CD4-positive, alpha-beta T cell (primary cell): ENCODE data around the gene KCNQ1. TPM values are rescaled to one million over a fixed set of nuclear protein-coding genes. Genes with fewer than 3 reads are reported as not detected.
A peak's percentile ranks its signal among the peaks of the same experiment; 100 is the strongest.

Source experiments
- ATAC-seq: fragments of 200-7000 bp; cut with Tn5 transposase; one replicate; pipeline ENCODE4 v1.10.0; 2022; ENCODE audit warnings: mild to moderate bottlenecking; ENCODE audit not compliant: poor library complexity
- CTCF ChIA-PET: fragments of 350-600 bp; sonication (Branson Sonifier 250); formaldehyde crosslinking; loops from one replicate; lab custom pipeline; 2021; ENCODE audit warnings: antibody characterized with exemption, inconsistent platforms; lab: Charles Lee
- POLR2A ChIA-PET: fragments of 350-600 bp; sonication (Branson Sonifier 250); formaldehyde crosslinking; loops from one replicate; lab custom pipeline; 2021; ENCODE audit warnings: antibody characterized with exemption, inconsistent platforms; lab: Charles Lee
- DNase-seq, 14 experiments: peaks; one replicate each; pipeline ENCODE4 v3.0.0-alpha.2; 2013 to 2020; ENCODE audit warnings: mixed read lengths in 2 of 14
- H3K27ac ChIP-seq, 2 donors: one replicate each; pipeline versions ENCODE4 v1.5.1 to v1.7.0; 2013; ENCODE audit warnings: low read length in 2 of 2, low read depth in 1 of 2, mild to moderate bottlenecking in 1 of 2
- H3K27me3 ChIP-seq, 2 experiments: 1 replicate in 1 of 2; 2 replicates in 1 of 2; pipeline versions ENCODE4 v1.6.1 to v1.7.0; 2013; ENCODE audit warnings: low read length in 2 of 2, control low read depth in 1 of 2, mild to moderate bottlenecking in 1 of 2, moderate library complexity in 1 of 2; ENCODE audit not compliant: insufficient read depth in 2 of 2, control insufficient read depth in 1 of 2
- H3K36me3 ChIP-seq: one replicate; pipeline ENCODE4 v1.6.1; 2013; ENCODE audit warnings: low read length, control low read depth; ENCODE audit not compliant: insufficient read depth
- H3K4me1 ChIP-seq: one replicate; pipeline ENCODE4 v1.6.1; 2013; ENCODE audit warnings: low read length, control low read depth; ENCODE audit not compliant: insufficient read depth
- H3K4me3 ChIP-seq: one replicate; pipeline ENCODE4 v1.5.1; 2013; ENCODE audit warnings: mild to moderate bottlenecking, low read length, moderate library complexity
- H3K9me3 ChIP-seq, 2 experiments: 1 replicate in 1 of 2; 2 replicates in 1 of 2; pipeline versions ENCODE4 v1.6.1 to v1.7.0; 2013; ENCODE audit warnings: low read length in 2 of 2, mild to moderate bottlenecking in 2 of 2, control low read depth in 1 of 2, moderate library complexity in 1 of 2; ENCODE audit not compliant: control insufficient read depth in 1 of 2, insufficient read depth in 1 of 2
- H3K27ac Mint-ChIP-seq: one replicate; pipeline ENCODE4 v1.8.0; 2020; ENCODE audit warnings: mixed read lengths
- H3K27me3 Mint-ChIP-seq: one replicate; pipeline ENCODE4 v1.8.0; 2021; ENCODE audit warnings: mixed read lengths
- H3K36me3 Mint-ChIP-seq: one replicate; pipeline ENCODE4 v1.8.0; 2021; ENCODE audit warnings: low read depth, mixed read lengths
- H3K4me1 Mint-ChIP-seq: one replicate; pipeline ENCODE4 v1.8.0; 2021; ENCODE audit warnings: low read depth, mixed read lengths
- H3K4me3 Mint-ChIP-seq: one replicate; pipeline ENCODE4 v1.8.0; 2020; ENCODE audit warnings: mild to moderate bottlenecking, mixed read lengths
- H3K9me3 Mint-ChIP-seq: one replicate; pipeline ENCODE4 v1.8.0; 2020; ENCODE audit warnings: mixed read lengths
- CTCF ChIP-seq: fragments of 200-600 bp; IDR thresholded peaks from one replicate; pipeline ENCODE4 v1.8.0; 2022; ENCODE audit warnings: antibody characterized with exemption, mild to moderate bottlenecking
- intact Hi-C, 2 experiments: fragments of 100-400 bp; cut with DNase I in 1 of 2; cut with micrococcal nuclease in 1 of 2; formaldehyde crosslinking; loops; one replicate each; pipeline versions ENCODE4 v1.15.1 to v1.9.0; 2023 to 2025; cut with DNase I, micrococcal nuclease
- total RNA-seq, 174 experiments: library from RNA in 2 of 174; stranded (reverse) in 2 of 174; gene quantifications; one replicate each; pipeline ENCODE4 v1.2.3 and lab custom pipeline; 2021 to 2026

KCNQ1 gene
- total RNA-seq, 2 experiments from 2014 or later, result 31.3 to 33.1 TPM

DNA sequence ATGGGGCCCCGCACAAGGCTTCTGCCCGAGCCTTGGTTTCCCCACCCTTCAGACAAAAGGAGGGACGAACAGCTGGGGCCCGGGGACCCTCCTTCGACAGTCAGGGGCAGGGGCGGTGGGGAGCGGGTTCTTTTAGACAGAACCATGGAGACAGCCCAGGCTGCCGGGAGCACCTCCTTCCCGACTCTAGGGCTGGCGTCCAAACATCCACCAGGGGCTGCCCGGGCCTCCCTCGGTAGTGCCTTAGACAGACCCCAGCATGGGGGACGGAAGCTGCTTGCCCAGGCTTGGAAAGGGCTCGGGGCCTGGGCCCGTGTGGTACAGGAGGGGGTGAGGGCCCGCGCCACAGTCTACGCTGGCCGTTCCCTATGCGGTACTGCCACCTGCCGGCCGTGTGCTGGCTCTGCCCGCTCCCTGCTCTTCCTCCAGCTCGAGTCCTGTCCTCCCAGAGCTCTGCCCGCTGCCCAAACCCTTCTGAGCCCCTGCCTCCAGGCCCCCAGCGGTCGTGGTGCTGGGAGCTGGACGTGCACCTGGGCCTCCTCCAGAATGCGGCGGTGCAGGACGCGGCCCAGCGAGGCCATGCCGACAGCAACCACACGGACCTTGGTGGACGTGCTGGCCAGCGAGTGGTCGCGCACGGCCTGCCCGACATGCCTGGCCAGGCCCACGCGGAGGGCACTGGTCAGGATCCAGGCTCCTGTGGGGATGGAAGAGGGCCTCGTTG is 24.1 kb upstream of the KCNQ1 start:
- H3K9me3 Mint-ChIP-seq, result no peaks in the 10 kb centered on the region
- intact Hi-C loops, result loop anchor here (1.0 kb wide), 4 partner anchors 115 to 254 kb away; no protein-coding TSS in a partner anchor
- ATAC-seq (peak; percentile 96), DNase-seq (peak; percentile 51 to 89 (median 68))
- POLR2A ChIA-PET, result interaction anchor here (0.9 to 1.3 kb wide), 2 partner anchors 225 to 236 kb away, joined by 3 read pairs; no protein-coding TSS in a partner anchor
- Histone ChIP-seq H3K9me3 (peaks cover 0 to 4% of the 10 kb centered on the region in 2 experiments), H3K4me3 (no peak overlapping the region), H3K4me1 (peaks cover 14% of the 10 kb centered on the region), H3K27me3 (no peaks in the 10 kb centered on the region), H3K36me3 (no peaks in the 10 kb centered on the region), H3K27ac (no peak overlapping the region)
- CTCF ChIA-PET, result interaction anchor here (0.6 to 3.5 kb wide), 21 partner anchors 12 to 768 kb away, joined by 3 to 89 read pairs (median 4); partner anchors contain the start of genes C11orf21, TRPM5, TSPAN32 and TSSC4
- H3K27me3 Mint-ChIP-seq, result no peaks in the 10 kb centered on the region
- no peak overlapping the region for H3K27ac Mint-ChIP-seq
- H3K4me1 Mint-ChIP-seq, result no peaks in the 10 kb centered on the region
- TF ChIP-seq CTCF, result peak; percentile 88
- H3K4me3 Mint-ChIP-seq, result no peak overlapping the region
- H3K36me3 Mint-ChIP-seq, result no peaks in the 10 kb centered on the region

DNA sequence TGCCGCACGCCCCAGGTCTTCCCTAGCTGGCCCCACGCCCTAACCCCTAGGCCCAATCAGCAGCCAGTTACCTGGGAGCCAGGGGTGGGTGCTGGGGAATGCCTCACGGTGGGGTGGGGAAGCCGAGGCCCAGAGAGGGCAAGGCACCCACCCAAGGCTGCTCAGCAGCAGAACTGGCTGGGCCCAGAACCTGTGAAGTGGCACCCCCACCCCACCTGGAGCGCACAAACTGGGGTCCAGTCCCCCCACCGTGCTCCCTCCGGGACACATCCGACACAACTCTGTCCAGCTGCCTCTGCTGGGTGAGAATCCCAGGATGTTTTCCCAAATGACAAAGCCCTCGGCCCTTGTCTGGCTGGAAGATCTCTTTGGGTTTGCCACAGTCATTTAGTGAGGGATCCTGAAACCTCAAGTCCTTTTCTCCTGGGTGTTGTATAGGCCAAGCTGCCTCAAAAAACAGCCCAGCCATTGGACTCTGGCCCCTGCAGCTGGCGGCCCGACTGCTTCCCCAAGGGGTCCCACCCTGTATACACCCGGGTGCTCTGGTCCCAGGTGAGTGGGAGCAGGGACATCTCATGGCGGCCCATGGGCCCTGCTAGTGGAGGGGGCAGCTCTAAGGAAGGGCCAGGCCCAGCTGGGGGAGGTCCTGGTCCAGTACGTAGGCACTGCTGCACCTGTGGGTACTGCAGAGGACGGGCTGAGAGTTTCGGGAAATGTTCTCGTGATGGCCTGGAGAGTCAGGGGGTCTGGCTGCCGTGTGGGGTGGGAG is 23.4 kb upstream of the KCNQ1 start:
- Mint-ChIP-seq H3K4me3 (no peak overlapping the region), H3K27ac (no peak overlapping the region), H3K4me1 (no peaks in the 10 kb centered on the region), H3K27me3 (no peaks in the 10 kb centered on the region), H3K9me3 (no peaks in the 10 kb centered on the region), H3K36me3 (no peaks in the 10 kb centered on the region)
- ATAC-seq (no peak), DNase-seq (peak in 1 of 14 experiments; percentile 38)
- Histone ChIP-seq H3K27me3 (no peaks in the 10 kb centered on the region), H3K36me3 (no peaks in the 10 kb centered on the region), H3K27ac (no peak overlapping the region), H3K9me3 (peaks cover 0 to 4% of the 10 kb centered on the region in 2 experiments), H3K4me1 (peaks cover 14% of the 10 kb centered on the region), H3K4me3 (no peak overlapping the region)
- intact Hi-C loops, result no loop called here
- ChIA-PET CTCF (interaction anchor here (0.6 to 3.5 kb wide), 20 partner anchors 13 to 769 kb away, joined by 3 to 89 read pairs (median 4); partner anchors contain the start of genes C11orf21, TRPM5, TSPAN32 and TSSC4), POLR2A (interaction anchor here (0.9 kb wide), 1 partner anchor 237 kb away, joined by 3 read pairs; no protein-coding TSS in a partner anchor)
- no peak for TF ChIP-seq CTCF

DNA sequence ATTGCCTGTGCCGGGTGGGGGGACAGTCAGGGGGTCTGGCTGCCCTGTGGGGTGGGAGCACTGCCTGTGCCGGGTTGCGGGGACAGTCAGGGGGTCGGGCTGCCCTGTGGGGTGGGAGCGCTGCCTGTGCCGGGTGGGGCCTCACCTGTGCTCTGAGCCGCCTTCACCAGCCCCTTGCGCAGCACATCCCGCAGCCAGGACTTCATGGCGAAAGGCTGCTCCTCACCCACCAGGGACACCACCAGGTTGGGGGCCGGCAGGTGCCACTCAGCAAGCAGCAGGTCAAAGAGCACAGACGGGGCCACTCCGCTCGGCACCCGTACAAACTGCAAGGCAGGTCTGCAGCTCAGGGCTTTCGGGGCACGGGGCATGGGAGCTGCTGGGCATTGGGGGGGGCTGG is 22.8 kb upstream of the KCNQ1 start:
- Histone ChIP-seq H3K4me3 (no peak overlapping the region), H3K27ac (no peak overlapping the region), H3K36me3 (no peaks in the 10 kb centered on the region), H3K9me3 (peaks cover 0 to 4% of the 10 kb centered on the region in 2 experiments), H3K4me1 (peaks cover 14% of the 10 kb centered on the region), H3K27me3 (no peaks in the 10 kb centered on the region)
- TF ChIP-seq CTCF, result no peak
- Mint-ChIP-seq H3K36me3 (no peaks in the 10 kb centered on the region), H3K9me3 (no peaks in the 10 kb centered on the region), H3K27me3 (no peaks in the 10 kb centered on the region), H3K27ac (no peak overlapping the region), H3K4me1 (no peaks in the 10 kb centered on the region), H3K4me3 (no peak overlapping the region)
- ATAC-seq (no peak), DNase-seq (peak in 1 of 14 experiments; percentile 44)
- ChIA-PET POLR2A (no interaction called here), CTCF (interaction anchor here (2.4 to 3.5 kb wide), 2 partner anchors 110 to 118 kb away, joined by 19 to 89 read pairs; partner anchors contain the start of genes C11orf21 and TSPAN32)
- intact Hi-C loops, result no loop called here
